Peyer's patch (tissue), 4 donors: ENCODE measurements around the gene SSTR3. TPM values are rescaled to one million over a fixed set of nuclear protein-coding genes. Genes with fewer than 3 reads are reported as not detected.

Source experiments
- DNase-seq, 3 donors: peaks; one replicate each; pipeline ENCODE4 v3.0.0-alpha.2; 2017 to 2019
- H3K27ac ChIP-seq, 4 donors: fragments of 200-600 bp; sonication (generic); one replicate each; pipeline ENCODE4 v1.5.1; 2016 to 2019
- H3K27me3 ChIP-seq, 2 donors: fragments of 200-600 bp; sonication (generic); one replicate each; pipeline ENCODE4 v1.5.1; 2019
- H3K36me3 ChIP-seq, 3 donors: fragments of 200-600 bp; sonication (generic); one replicate each; pipeline ENCODE4 v1.5.1; 2016 to 2019
- H3K4me1 ChIP-seq, 4 donors: fragments of 200-600 bp; sonication (generic); one replicate each; pipeline ENCODE4 v1.5.1; 2016 to 2019
- H3K4me3 ChIP-seq, 4 donors: fragments of 200-600 bp; sonication (generic); 1 replicate in 3 of 4; 2 replicates in 1 of 4; pipeline ENCODE4 v1.5.1; 2016 to 2019; ENCODE audit warnings: mild to moderate bottlenecking in 1 of 4
- H3K9me3 ChIP-seq, 4 donors: fragments of 200-600 bp; sonication (generic); one replicate each; pipeline ENCODE4 v1.5.1; 2016 to 2019; ENCODE audit warnings: mild to moderate bottlenecking in 1 of 4
- CTCF ChIP-seq, 6 experiments: fragments of 450-650 bp in 4 of 6; fragments of 200-600 bp in 2 of 6; sonication (generic) in 1 of 6; IDR thresholded peaks; one replicate each; pipeline ENCODE4 v1.5.1; 2017 to 2019; ENCODE audit warnings: antibody characterized with exemption in 6 of 6, mild to moderate bottlenecking in 3 of 6, moderate library complexity in 1 of 6
- POLR2A ChIP-seq, 2 donors: fragments of 450-650 bp; IDR thresholded peaks; one replicate each; pipeline ENCODE4 v1.5.1; 2017; ENCODE audit warnings: antibody characterized with exemption in 2 of 2, mild to moderate bottlenecking in 2 of 2, moderate library complexity in 2 of 2
- total RNA-seq, 4 donors: library from RNA; depleted of rRNA; stranded (reverse); fragments of >200 nt; gene quantifications; one replicate each; pipeline ENCODE4 v1.1.0, GENCODE V29; 2016

Gene SSTR3
- total RNA-seq, 4 donors from 2014 or later = not detected

- no peaks in the 10 kb centered on the region for H3K36me3 ChIP-seq
- peak; percentile 75 to 98 (median 96) for DNase-seq
- H3K4me3 ChIP-seq = peak within 1 kb of the TSS; percentile 56 to 70 (median 60)
- peak within 1 kb of the TSS; percentile 72 to 91 (median 78) for H3K27ac ChIP-seq
- H3K9me3 ChIP-seq = no peaks in the 10 kb centered on the region
- peaks cover 0 to 5% of the 10 kb centered on the region in 2 donors for H3K27me3 ChIP-seq
- H3K4me1 ChIP-seq = peaks cover 0 to 37% (median 15%) of the 10 kb centered on the region in 4 donors
- TF ChIP-seq POLR2A (IDR thresholded peaks at IDR 0.05) = peak; percentile 13 to 37
- TF ChIP-seq CTCF (IDR thresholded peaks at IDR 0.05) = no peak
Observed at GRCh38 chr22:37244114-37244921, 32.0 kb upstream of the SSTR3 start, which contains the start of gene RAC2. RAC2 (minus strand) TSS chr22:37244269; CDS start chr22:37244148, 121 bp downstream.

- H3K4me3 ChIP-seq = peak overlapping the region; percentile 56 to 70 (median 60)
- DNase-seq = peak; percentile 46 to 58 (median 47)
- TF ChIP-seq CTCF (IDR thresholded peaks at IDR 0.05) (no peak), POLR2A (IDR thresholded peaks at IDR 0.05) (no peak)
- H3K9me3 ChIP-seq = no peaks in the 10 kb centered on the region
- peak overlapping the region; percentile 72 to 91 (median 78) for H3K27ac ChIP-seq
- peaks cover 0 to 41% (median 15%) of the 10 kb centered on the region in 4 donors for H3K4me1 ChIP-seq
- H3K27me3 ChIP-seq = peaks cover 0 to 5% of the 10 kb centered on the region in 2 donors
- no peaks in the 10 kb centered on the region for H3K36me3 ChIP-seq
Observed at GRCh38 chr22:37243402-37244113, 31.3 kb upstream of the SSTR3 start.

GRCh38 chr22:37242395-37242918 lies 30.2 kb upstream of the SSTR3 start:
- Histone ChIP-seq H3K4me3 (peak overlapping the region; percentile 56 to 70 (median 60)), H3K27ac (peak overlapping the region; percentile 74 to 91 (median 78)), H3K27me3 (peaks cover 0 to 5% of the 10 kb centered on the region in 2 donors), H3K9me3 (no peaks in the 10 kb centered on the region), H3K36me3 (no peaks in the 10 kb centered on the region), H3K4me1 (peaks cover 0 to 44% (median 18%) of the 10 kb centered on the region in 4 donors)
- TF ChIP-seq CTCF (IDR thresholded peaks at IDR 0.05) (no peak), POLR2A (IDR thresholded peaks at IDR 0.05) (peak; percentile 13 to 14)
- DNase-seq = peak; percentile 59 to 97 (median 96)

GRCh38 chr22:37241351-37242142 lies 29.3 kb upstream of the SSTR3 start:
- no peaks in the 10 kb centered on the region for H3K36me3 ChIP-seq
- peak; percentile 59 to 77 (median 61) for DNase-seq
- TF ChIP-seq POLR2A (IDR thresholded peaks at IDR 0.05) (no peak), CTCF (IDR thresholded peaks at IDR 0.05) (no peak)
- H3K9me3 ChIP-seq = no peaks in the 10 kb centered on the region
- peaks cover 0 to 51% (median 21%) of the 10 kb centered on the region in 4 donors for H3K4me1 ChIP-seq
- H3K4me3 ChIP-seq = peak overlapping the region; percentile 24 to 70 (median 57)
- H3K27me3 ChIP-seq = peaks cover 0 to 5% of the 10 kb centered on the region in 2 donors
- H3K27ac ChIP-seq = peak overlapping the region; percentile 63 to 91 (median 74)

DNA sequence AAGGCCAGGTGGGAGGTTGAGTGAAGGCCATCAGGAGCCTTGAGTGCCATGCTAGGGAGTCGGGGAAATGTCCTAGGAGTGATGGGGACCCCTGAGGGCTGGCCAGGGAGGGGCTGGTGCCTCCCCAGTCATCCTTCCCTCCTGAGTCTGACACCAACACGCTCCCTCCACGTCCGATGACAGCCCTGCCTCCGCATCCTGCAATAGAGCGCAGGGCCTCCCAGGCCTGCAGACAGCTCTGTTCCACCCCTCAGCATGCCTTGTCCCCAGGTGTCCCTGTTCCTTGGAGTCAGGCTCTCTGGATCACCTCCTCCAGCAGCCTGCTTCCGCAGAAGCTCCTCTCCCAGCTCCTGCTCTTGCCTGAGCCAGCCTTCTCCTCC lies 28.7 kb upstream of the SSTR3 start:
- Histone ChIP-seq H3K4me1 (peaks cover 0 to 57% (median 23%) of the 10 kb centered on the region in 4 donors), H3K27ac (peak overlapping the region; percentile 63 to 91 (median 74)), H3K9me3 (no peaks in the 10 kb centered on the region), H3K4me3 (peak overlapping the region in 2 of 4 donors; percentile 24 to 70), H3K36me3 (no peaks in the 10 kb centered on the region), H3K27me3 (peaks cover 0 to 5% of the 10 kb centered on the region in 2 donors)
- peak in 1 of 3 donors; percentile 47 for DNase-seq
- no peak for TF ChIP-seq POLR2A (IDR thresholded peaks at IDR 0.05)
- no peak for TF ChIP-seq CTCF (IDR thresholded peaks at IDR 0.05)
